HL-60/S4 (cell line): ENCODE data around the gene CAMSAP1.
"Not testable (repeated sequence)": the region's sequence is repeated elsewhere in the genome, so short reads cannot be mapped to it uniquely, and the experiment has no call there.

Experiments
- in situ Hi-C: fragments of 300-500 bp; cut with MboI; formaldehyde crosslinking; loops from 2 replicates; pipeline ENCODE4 v1.14.3; 2022; ENCODE audit warnings: low sequenced_read_pairs

The CAMSAP1 gene

DNA sequence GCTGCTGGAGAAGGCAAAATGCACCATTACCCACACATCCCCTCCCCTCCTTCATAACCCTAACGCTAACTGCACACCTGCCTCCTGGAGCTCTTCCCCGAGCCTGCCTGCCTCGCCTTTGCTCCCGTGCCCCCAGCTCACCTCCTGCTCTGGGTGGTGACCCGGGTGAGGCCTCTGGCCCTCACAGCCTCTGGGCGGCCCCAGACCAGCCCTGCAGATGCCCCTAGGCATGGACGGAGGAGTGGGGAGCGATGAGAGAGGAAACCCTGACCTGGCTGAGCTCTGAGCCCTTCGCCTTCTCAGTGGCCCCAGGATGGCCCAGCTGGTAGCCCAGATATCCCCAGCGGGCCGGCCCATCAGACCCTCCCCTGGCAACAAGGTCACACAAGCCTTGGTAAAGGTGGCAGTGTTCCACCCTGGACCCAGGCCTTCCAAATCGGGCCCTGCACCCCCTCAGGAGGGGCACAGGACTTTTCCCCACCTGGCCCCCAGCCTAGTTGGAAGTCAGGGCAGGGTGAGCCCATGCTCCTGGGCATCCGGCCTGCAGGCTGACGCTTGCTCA lies 14.5 kb upstream of the CAMSAP1 start:
- in situ Hi-C loops = no loop called here

DNA sequence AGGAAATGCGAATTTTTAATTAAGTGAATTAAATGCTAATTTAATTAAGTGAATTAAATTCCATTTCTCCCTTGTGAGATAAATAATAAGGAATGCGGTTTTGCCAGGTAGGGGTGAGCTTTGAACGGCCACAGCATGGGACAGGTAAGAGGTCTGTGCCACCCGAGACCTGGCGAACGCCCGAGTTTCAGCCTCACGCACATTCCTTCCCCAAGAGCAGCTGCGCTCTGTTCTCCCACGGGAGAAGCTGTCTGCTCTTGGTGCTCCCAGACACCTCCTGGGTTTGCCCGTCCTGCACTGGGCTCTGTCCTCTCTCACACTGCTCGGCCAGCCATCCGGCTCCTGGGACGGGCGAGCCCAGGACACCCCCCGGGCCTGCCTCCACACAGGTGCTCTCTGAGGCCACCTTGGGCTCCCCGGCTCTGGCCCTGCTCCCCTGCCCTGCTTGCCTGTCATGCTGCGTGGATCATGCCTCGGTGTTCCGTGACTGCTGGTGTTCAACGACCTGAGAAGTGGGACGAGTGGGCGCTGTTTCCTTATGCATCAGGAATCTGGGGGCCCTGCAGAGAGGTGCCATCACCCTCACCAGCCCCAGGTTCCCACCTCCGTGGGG lies 13.7 kb upstream of the CAMSAP1 start:
- in situ Hi-C loops = no loop called here

DNA sequence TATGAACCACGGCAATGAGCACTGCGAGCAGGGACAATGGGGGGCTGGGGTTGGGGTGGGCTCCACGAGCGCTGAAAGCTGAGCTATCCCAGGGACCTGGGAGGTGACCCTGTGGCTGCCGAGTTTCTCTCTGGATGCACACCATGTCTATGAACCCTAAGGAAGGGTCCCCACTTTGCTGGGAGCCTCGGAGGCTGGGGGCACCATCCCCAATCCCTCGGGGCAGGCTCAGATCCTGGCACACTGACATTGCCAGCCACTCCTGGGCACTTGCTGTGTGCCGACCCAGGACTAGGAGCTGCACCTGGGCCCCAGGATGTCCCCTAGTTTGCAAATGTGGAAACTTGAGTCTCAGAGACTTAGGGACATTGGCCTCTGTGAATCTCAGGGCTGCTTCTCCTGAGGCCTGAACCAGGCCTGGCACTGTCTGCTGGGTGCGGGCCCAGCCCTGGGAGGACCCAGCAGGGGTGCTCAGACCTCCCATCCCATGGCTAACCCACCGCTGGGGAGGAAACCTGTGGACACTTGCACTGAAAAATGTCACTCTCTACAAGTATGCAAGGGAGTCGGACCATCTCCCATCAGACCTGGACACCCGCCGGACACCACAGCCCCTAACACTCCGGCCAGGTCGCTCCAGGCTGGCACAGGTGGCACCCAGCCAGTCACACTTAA lies 13.0 kb upstream of the CAMSAP1 start:
- in situ Hi-C loops = no loop called here

DNA sequence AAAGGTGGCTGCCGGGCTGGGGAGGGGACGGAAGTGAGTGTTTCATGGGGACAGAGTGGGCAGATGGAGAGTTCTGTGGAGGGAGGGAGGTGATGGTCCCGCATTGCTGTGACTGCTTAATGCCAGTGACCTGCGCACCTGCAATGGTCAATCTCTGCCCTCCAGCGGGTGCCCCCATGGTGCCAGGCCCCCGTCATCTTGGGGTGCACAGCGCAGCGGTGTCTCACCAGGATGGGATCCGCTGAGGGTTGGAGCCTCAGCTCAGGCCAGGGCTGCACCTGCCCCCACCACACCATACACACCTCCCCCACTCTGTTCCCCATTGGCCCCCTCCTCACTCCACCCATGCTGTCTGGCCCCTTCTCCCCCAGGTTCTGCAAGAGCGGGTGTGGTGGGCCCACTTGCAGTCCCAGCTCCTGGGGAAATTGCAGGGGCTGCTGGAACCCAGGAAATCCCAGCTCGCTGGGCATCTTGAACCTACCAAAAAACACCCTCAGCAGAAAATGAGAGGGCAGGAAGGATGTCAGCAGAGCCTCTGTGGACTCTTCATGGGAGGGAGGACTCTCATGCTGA lies 12.1 kb upstream of the CAMSAP1 start:
- in situ Hi-C loops = no loop called here

- in situ Hi-C loops = not testable (repeated sequence)
Measured at GRCh38 chr9:135916227-135916626, 8.9 kb upstream of the CAMSAP1 start.

DNA sequence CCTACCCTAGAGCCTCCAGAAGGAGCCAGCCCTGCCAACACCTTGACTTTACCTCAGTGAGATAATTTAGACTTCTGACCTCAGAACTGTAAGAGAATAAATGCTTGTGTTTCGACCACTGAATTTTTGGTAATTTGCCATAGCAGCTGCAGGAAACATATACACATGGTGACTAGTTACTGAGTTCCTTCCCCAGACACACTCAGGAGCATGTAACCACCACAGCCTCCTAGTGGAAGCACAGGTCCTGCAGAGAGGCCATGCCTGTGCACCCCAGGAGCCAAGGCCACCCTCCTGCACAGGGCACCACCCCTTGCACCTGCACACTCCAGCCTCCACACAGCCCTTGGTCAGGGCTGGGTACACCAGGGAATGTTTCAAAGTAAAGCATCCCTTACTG lies 7.6 kb upstream of the CAMSAP1 start:
- in situ Hi-C loops = no loop called here

DNA sequence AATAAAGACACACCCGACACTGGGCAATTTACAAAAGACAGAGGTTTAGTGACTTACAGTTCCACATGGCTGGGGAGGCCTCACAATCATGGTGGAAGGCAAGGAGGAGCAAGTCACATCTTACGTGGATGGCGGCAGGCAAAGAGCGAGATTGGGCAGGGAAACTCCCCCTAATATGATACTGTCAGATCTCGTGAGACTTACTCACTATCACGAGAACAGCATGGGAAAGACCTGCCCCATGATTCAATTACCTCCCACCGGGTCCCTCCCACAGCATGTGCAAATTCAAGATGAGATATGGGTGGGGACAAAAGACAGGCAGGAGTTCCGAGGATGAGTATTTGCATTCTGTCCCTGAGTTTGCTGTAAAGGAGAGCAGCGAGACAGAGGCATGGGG lies 3.9 kb upstream of the CAMSAP1 start:
- in situ Hi-C loops = not testable (repeated sequence)

DNA sequence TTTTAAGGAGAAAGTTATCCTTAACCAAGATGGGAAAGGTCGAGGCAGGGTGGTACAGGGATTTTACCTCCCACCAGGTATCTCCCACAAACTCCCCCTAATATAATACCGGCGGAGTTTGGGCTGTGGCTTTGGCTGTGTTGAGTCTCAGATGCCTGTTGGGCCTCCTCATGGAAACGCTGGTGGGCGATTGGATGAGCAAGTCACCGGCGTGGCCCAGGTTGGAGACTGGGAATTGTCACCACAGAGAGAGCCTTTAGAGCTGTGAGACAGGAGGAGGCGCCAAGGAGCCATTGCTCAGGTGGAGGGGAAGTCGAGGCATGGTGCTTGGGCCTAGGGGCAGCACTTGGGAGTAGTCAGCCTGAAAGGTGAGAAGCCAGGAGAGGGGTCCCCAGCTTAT lies 3.4 kb upstream of the CAMSAP1 start:
- in situ Hi-C loops = no loop called here

GRCh38 chr9:135910216-135910615 lies 2.9 kb upstream of the CAMSAP1 start:
- in situ Hi-C loops = no loop called here

DNA sequence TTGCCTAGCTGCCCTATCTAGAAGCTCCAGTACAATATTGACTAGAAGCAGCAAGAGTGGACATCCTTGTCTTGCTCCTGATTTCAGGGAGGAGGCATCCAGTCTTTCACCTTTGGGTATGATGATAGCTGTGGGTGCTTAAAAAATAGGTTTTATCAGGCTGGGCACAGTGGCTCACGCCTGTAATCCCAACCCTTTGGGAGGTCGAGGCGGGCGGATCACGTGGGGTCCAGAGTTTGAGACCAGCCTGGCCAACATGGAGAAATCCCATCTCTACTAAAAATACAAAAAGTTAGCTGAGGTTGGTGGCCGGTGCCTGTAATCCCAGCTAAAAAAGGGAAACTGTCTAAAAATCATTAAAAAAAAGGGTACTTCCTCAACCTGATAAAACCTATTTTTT lies 2.0 kb upstream of the CAMSAP1 start:
- in situ Hi-C loops = no loop called here

DNA sequence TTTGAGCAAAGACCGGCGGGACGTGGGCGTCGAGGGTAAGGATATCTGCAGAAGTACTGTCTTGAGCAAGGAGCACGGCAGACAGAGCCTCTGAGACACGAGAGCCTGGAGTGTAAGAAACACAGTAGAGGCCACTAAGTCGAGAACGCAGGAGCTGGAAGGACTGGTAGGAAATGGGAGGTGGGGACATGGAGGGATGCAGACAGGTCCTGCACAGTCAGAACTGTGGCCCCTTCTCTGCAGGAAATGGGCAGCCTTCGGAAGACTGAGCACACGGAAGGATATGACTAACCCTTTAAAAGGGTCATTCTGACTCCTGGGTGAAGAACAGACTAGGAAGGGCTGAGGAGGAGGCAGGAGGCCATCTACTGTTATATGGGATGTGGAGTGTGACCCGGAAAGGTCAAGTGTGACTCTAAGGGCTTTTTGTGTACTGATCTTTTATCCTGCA lies 1.4 kb upstream of the CAMSAP1 start:
- in situ Hi-C loops = no loop called here

DNA sequence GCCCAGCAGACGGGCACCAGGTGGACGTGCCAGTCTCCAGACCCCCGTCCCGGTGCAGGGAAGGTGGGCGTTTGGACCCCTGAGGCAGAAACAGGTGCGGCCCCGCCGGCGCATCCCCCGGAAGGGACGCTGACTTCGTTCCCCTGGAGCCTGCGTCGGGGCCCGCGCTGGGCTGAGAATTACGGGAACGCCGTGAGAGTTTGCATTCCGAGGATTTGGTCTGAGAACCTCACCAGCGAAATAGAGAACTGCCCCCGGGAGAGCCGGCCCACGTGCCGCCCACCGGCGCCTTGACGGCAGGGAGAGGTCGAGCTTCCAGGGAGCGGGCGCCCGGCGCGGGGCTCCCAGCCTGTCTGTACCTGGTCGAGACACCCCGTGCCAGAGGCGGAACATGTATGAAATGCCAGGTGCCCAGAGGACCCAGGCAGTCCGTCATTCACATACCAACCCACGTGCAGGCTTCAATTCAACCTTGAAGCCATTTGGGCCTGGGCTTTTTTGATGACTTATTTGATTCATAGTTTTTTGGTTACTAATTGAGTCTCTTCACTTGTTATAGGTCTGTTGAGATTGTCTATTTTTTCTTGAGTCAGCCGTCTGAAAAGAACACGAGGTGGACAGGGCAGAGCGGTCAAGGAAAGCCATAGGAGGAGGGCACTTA lies 877 bp upstream of the CAMSAP1 start:
- in situ Hi-C loops = no loop called here

GRCh38 chr9:135907006-135907430 lies 328 bp downstream of the CAMSAP1 start:
- in situ Hi-C loops = no loop called here

- in situ Hi-C loops = no loop called here
Measured at GRCh38 chr9:135906291-135907005, 898 bp downstream of the CAMSAP1 start.

- in situ Hi-C loops = no loop called here
Measured at GRCh38 chr9:135905380-135906258, 1.7 kb downstream of the CAMSAP1 start.

- in situ Hi-C loops = no loop called here
Measured at GRCh38 chr9:135903786-135904520, 3.4 kb downstream of the CAMSAP1 start.

GRCh38 chr9:135903358-135903656 lies 4.0 kb downstream of the CAMSAP1 start:
- in situ Hi-C loops = no loop called here

- in situ Hi-C loops = no loop called here
Measured at GRCh38 chr9:135902655-135903357, 4.5 kb downstream of the CAMSAP1 start.

- in situ Hi-C loops = no loop called here
Measured at GRCh38 chr9:135901826-135902225, 5.5 kb downstream of the CAMSAP1 start.
